ENCODE results near the gene CCDC121.
"Not testable (repeated sequence)": the region's sequence is repeated elsewhere in the genome, so short reads cannot be mapped to it uniquely, and the experiment has no call there.

CCDC121 gene

GRCh38 chr2:27634291-27634690 lies 5.5 kb upstream of the CCDC121 start:
- DNase-seq, result no peak

GRCh38 chr2:27630257-27630656 lies 1.4 kb upstream of the CCDC121 start:
- not testable (repeated sequence) for DNase-seq

- no peak for DNase-seq
Observed at GRCh38 chr2:27627963-27628766, 647 bp downstream of the CCDC121 start.

GRCh38 chr2:27626921-27627320 lies 1.9 kb downstream of the CCDC121 start:
- not testable (repeated sequence) for DNase-seq

GRCh38 chr2:27626323-27626722 lies 2.5 kb downstream of the CCDC121 start:
- DNase-seq, result not testable (repeated sequence)

- no peak for DNase-seq
Observed at GRCh38 chr2:27624943-27625342, 3.9 kb downstream of the CCDC121 start.

- no peak for DNase-seq
Observed at GRCh38 chr2:27622921-27623384, 5.9 kb downstream of the CCDC121 start.

- DNase-seq, result no peak
Observed at GRCh38 chr2:27621524-27621923, 7.3 kb downstream of the CCDC121 start.

- no peak for DNase-seq
Observed at GRCh38 chr2:27615316-27615715, 13.5 kb downstream of the CCDC121 start.

- no peak for DNase-seq
Observed at GRCh38 chr2:27613985-27614384, 14.8 kb downstream of the CCDC121 start.

- DNase-seq, result no peak
Observed at GRCh38 chr2:27606611-27607010, 22.2 kb downstream of the CCDC121 start.

GRCh38 chr2:27596627-27597026 lies 32.2 kb downstream of the CCDC121 start:
- no peak for DNase-seq

GRCh38 chr2:27595412-27595811 lies 33.4 kb downstream of the CCDC121 start:
- DNase-seq, result not testable (repeated sequence)

- DNase-seq, result not testable (repeated sequence)
Observed at GRCh38 chr2:27594020-27594703, 34.6 kb downstream of the CCDC121 start.

- no peak for DNase-seq
Observed at GRCh38 chr2:27593240-27593639, 35.6 kb downstream of the CCDC121 start.

GRCh38 chr2:27591745-27592144 lies 37.1 kb downstream of the CCDC121 start:
- no peak for DNase-seq

GRCh38 chr2:27588308-27588707 lies 40.5 kb downstream of the CCDC121 start:
- no peak for DNase-seq

- DNase-seq, result no peak
Observed at GRCh38 chr2:27587025-27587424, 41.8 kb downstream of the CCDC121 start.

GRCh38 chr2:27584597-27584996 lies 44.2 kb downstream of the CCDC121 start:
- DNase-seq, result no peak

GRCh38 chr2:27583390-27583915 lies 45.4 kb downstream of the CCDC121 start:
- no peak for DNase-seq

GRCh38 chr2:27582695-27583389 lies 46.0 kb downstream of the CCDC121 start, which contains the start of gene ZNF512:
TSS of gene ZNF512 (plus strand) at chr2:27583042. CDS start at chr2:27583113, 71 bp downstream.
- peak; percentile 73 to 74 for DNase-seq

- DNase-seq, result no peak
Observed at GRCh38 chr2:27582129-27582694, 46.6 kb downstream of the CCDC121 start.

Measured in stimulated activated CD4-positive, alpha-beta T cell treated with anti-CD3 and anti-CD28 coated beads, Interleukin-2, amount 100 ng/mL, for 48 hours (primary cell).